ENCODE measurements around the gene HEMGN.

The HEMGN gene

DNA sequence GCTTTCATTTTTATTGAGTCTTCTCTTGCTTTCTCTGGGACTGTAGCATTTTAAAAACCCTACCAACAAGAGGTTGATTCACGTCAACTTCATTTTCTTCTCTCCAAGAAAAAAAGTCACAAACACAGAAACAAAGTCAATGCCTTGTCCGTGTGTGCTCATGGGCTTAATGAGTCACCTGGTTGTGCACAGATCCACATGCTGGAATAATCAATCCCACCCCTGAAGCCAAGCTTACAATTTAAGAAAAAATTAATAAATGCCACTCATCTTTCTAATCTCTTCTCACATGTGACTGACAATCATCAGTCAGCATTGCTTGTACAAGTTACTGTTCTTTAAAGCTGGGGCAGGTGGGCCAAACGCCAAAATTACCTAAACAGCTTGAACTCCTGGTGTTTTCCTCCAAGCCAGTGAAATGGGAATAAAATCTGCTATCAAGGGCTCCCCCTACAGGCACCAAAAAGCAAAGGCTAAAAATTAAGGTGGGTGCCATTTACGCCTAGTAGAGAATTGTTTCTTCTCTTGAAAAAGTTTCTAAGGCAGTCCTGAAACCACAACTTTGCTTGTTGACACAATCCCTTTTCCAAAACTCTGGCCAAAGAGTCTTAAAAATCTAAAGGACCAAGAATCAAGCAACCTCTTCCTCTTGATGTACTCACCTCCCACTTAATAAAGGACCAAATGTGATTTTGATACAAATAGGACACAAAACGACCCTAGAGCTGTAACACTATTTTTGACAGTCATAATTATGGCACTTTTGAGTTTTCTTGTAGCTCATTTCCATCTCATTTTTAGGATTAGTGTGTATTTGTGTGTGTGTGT is 37.0 kb downstream of the HEMGN start:
- DNase-seq (ENCODE audit: low read depth in 4 of 4, low spot score in 1 of 4): no peak

DNA sequence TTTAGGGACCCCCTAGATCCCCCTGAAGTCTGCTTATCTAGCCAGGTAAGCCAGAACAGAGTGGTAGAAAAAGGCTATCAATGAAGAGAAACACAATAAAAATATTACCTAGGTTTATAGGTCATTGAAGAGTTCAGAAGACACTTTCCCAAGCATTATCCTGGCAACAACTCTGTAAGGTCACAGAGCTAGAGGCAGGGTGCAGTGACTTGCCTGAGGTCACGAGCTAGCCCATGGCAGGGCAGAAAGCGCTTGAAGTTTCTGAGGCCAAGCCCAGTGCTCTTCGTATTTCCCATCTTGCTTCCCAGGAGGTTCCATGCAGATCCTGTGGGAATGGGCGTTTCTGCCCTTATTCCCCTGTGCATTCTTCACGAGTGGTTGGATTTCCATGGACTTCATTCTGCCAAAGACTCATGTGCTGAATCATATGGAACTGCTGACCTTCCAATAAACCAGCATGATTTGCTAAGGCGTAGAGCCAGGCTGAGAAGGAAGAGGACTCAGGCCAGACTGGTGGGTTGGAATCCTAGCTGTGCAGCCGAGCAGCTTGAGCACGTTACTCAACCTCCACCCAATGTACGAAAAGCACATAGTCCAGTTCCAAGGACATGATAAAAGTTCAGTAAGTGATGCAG is 37.8 kb downstream of the HEMGN start:
- no peak for DNase-seq (ENCODE audit: low read depth in 4 of 4, low spot score in 1 of 4)

DNA sequence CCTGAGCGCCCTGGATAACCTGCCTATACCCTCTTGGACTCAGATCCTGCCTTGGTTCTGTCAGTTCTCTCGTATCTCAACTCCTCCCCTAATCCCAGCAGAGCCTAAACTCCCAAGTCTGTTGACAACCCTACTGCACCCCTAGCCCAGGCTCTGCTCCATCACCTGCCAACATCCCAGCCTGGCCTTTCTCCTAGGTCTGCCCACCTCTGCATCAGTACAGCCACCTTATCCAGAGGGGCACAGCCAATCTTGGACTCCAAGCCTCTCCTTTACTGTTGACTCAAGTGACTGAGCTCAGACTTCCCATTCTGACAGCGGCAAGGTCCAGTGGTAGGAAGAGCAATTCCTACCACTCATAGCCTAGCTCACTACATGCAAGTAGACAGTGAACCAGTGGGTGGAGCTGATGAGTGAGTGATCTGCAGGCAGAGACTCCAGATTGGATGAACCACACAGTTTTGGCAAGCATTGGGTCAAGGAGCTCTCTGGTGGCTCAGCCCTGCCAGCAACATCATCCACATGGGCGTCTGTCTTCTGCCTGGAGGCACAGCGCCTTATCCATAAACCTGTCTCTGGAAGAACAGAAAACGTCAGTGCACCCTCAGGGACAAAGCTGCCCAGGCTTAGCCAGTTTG is 42.2 kb downstream of the HEMGN start:
- no peak for DNase-seq (ENCODE audit: low read depth in 4 of 4, low spot score in 1 of 4)

DNA sequence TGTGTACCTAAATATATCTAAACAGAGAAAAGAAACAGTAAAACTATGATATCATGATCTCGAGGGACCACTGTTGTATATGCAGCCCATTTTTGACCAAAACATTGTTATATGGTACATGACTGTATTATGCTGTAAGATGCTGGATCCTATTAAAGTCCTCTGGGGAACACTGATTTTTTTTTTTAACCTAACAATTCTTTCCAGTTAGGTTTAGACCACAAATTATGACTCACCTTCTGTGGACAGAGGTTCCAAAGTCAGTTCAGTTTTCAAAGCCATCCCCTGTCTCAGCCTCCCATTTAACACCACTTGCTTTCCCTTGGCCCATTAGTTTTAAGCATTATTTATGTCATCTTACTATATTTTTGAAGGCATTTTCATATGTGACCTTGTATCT is 42.8 kb downstream of the HEMGN start:
- DNase-seq (ENCODE audit: low read depth in 4 of 4, low spot score in 1 of 4): no peak

DNA sequence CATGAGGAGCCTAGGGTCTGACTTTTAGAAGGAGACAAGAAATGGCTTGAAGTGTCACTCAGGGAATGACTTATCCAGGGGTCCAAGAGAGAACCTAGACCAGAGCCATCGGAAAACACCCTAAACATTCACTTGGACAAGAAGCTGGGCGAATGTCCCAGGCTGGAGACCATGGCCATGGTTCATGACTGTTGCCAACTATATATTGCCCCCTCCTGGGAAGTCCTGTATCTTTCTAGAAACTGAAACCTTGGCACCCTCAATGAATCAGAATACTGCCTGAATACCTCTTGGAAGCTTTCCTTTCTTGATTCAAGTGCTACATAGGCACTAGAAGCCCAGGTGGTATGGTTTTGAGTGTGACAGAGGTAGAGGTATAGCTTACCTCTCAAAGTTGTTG is 45.6 kb downstream of the HEMGN start:
- no peak for DNase-seq (ENCODE audit: low read depth in 4 of 4, low spot score in 1 of 4)

DNA sequence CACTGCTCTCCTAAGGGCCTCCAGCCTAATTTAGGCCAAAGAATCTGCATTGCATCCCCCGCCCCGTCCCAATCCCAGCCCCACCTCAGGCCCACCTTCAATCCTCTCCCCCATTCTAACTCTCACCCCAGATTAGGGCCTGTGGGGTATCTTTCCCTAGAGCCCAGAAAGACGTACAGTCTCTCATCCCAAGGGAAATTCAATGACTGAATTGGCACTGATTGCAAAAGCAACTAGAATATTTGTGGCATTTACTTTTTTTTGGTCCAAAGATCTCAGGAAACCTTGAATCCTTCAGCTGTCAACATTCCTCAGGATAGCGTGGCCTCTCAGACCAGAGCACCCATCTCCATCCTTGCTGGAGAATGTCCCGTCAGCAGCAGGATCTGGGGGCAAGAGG is 46.2 kb downstream of the HEMGN start:
- no peak for DNase-seq (ENCODE audit: low read depth in 4 of 4, low spot score in 1 of 4)

DNA sequence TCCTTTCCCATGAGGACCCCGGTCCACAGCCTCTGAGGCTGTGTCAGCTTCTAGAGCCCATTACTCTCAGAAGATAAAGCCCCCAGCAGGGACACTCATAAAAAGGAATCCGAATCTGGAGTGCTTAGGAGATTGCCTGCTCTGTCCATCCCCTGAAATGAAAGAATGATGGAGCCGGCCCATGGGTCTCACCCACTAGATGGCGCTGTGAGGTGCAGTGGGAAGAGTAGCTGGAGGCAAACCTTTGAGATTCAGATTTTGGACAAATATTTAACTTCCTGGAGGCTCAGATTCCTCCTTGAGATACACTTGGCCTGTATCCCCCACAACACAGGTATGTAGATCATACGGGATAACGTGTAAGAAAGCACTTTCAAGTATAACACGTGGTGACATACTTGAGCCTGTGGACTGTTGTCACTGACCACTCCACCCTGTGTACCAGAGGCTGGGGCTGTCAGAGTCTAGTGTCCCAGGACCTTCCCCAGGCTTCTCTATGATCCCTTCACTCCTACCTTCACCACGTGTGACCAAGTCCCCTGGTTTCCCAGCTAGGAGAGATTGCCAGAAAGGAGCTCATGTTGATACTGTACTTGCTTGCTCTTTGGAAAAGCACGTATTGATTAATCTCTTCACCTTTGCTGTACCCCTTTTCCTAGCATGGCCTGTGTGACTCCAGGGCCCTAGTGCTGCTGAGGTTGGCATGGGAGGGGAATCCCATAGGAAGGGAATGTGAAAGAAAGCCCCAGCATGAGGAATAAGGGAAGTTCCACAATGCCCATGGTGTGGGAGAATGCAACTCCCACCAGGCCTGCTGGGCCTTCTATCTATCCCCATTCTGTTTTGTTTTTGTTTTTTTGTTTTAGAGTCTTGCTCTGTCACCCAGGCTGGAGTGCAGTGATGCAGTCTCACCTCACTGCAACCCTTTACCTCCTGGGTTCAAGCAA is 47.8 kb downstream of the HEMGN start:
- DNase-seq (ENCODE audit: low read depth in 4 of 4, low spot score in 1 of 4): peak; percentile 30 to 56 (median 54)

DNA sequence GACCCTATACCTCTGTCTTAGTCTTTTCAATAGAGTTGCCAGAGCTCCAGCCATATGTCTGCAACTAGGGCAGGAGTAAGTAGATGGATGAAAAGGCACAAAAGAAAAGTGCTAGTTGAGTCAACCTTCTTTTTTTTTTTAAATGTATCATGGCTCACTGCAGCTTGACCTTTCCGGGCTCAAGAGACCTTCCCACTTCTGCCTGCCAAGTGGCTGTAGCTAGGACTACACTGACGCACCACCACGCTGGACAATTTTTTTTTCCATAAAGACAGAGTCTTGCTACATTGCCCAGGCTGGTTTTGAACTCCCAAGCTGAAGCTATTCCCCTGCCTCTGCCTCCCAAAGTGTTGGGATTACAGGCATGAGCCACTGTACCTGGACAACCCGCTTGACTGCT is 57.6 kb downstream of the HEMGN start:
- no peak for DNase-seq (ENCODE audit: low read depth in 4 of 4, low spot score in 1 of 4)

Data from stimulated activated CD4-positive, alpha-beta T cell treated with anti-CD3 and anti-CD28 coated beads, Interleukin-1b, Interleukin-23, amount 100 ng/mL, for 24 hours (primary cell).